ENCODE results near the gene PRSS58.

Gene PRSS58, protein sequence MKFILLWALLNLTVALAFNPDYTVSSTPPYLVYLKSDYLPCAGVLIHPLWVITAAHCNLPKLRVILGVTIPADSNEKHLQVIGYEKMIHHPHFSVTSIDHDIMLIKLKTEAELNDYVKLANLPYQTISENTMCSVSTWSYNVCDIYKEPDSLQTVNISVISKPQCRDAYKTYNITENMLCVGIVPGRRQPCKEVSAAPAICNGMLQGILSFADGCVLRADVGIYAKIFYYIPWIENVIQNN

DNA sequence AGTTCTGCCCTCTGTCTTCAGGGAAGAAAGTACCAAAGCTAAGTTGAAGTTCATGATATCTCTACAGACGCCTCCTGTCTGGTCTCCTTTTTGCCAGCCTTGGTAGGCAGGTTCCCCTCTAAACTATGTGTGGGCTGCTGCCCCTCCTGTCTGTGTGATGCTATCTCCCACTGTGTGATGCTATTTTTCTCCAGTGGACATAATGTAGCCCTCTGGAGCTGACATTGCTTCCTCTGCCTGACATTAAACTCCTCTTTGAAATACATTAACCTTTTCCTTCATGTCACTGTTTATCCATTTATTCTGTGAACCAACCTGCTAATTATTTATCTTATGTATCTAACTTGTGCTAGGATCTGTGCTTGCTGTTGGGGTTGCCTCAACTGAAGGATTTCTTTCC lies at the start of gene PRSS58:
Gene PRSS58 (minus strand): TSS at position 101 of the 400 bp plus-strand sequence. CDS start 351 bp downstream, outside the sequence.
- no peak for DNase-seq (ENCODE audit: low spot score)

DNA sequence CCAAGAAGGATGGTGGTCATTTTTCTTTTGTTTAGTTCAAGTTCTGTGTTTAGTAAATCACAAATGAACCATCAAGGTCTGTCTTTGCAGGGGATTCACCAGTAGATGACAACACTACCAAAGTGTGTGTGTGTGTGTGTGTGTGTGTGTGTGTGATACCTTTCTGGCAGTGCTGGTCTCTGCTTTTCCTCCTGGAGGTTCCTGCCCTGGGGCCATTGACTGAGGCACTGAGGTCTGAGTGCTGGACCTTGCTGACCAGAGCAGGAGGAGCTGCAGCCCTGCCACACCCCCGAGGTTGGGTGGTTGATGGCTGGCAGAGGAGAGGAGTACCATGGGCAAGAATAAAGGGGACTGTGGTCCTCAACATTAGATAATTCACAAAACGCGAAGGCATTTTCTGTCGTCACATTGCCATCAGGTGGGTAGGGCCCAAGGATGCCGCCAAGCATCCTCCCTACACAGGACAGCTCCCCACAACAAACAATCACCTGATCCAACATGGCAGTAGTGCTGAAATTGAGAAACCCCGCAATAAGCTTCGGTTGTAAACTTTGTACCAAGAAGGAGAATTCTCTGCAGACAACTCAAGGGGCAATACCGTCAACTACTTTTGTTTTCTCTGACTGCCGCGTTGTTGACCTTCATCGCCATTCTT lies 49.5 kb upstream of the PRSS58 start:
- DNase-seq (ENCODE audit: low spot score): no peak

DNA sequence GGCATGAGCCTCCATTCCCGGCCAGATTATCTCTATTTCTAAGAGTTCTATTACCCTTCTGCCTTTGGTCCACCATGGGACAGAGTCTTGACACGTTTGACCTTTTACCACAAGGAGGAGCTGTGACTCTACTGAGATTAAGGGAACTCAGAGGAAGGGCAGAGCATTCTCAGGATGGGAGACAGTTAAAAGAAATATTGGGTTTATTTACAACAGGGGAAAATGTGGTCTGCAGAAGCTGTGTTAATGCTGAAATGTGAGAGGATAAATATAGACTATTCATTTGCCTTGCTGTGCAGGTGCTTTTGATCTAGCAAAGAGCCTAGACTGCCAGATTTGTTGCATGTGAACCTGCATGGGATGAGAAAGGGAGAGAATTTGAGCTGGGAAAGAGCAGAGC lies 45.8 kb upstream of the PRSS58 start:
- no peak for DNase-seq (ENCODE audit: low spot score)

DNA sequence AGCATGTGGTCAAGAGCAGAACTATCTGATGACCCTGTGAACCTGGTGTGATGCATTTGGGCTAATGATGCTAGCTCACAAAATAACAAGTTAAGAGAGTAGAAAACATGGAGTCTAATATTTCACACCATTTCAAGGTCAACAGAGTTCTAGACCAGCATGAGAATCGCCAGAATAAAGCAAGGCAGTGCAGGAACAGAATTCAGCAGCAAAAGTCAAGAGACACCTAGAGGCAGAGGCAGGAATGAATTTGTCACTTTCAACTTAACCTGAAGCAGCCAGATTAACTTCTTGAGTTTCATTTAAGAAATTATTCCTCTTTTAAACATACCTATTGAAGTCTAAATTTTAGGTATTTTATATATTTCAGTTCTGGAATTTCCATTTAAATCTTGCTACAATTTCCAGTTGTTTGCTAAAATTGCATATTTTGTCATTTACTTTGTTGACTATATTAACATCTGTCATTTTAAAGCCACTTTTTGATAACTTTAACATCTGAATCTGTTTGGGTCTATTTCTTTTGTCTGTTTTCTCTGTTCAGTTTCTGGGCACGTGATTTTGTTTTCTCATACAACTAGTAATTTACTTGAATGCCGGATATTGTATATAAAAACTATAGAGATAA lies 44.2 kb upstream of the PRSS58 start:
- DNase-seq (ENCODE audit: low spot score): no peak

DNA sequence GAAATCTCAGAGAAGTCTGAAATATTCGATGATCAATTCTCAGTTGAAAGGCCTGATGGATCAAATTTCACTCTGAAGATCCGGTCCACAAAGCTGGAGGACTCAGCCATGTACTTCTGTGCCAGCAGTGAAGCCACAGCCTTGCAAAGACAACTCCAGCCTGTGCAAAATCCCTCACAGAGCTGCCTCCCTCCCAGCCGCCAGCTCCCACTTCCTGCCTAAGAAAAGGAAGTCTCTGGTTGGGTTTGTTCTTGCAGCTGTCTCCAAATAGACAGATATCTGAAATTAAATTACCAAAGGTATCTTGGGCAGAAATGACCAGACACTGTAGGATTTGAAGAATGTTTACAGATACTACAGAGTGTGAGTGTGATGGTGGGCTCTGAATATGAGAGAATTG lies 43.4 kb upstream of the PRSS58 start:
- DNase-seq (ENCODE audit: low spot score): no peak

DNA sequence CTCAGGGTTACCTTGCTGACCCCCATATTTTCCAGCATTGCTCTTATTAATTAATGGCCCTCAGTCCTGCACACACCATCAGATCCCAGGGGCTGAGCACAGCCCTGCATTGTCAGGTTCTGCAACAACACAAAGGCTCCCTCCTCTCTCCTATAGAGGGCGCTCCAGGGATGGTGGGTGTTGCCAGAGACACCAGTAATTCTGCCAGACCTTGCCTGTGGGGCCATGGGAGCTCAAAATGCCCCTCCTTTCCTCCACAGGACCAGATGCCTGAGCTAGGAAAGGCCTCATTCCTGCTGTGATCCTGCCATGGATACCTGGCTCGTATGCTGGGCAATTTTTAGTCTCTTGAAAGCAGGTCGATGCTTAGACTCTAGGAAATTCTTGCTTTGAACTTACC lies 42.8 kb upstream of the PRSS58 start:
- no peak for DNase-seq (ENCODE audit: low spot score)

DNA sequence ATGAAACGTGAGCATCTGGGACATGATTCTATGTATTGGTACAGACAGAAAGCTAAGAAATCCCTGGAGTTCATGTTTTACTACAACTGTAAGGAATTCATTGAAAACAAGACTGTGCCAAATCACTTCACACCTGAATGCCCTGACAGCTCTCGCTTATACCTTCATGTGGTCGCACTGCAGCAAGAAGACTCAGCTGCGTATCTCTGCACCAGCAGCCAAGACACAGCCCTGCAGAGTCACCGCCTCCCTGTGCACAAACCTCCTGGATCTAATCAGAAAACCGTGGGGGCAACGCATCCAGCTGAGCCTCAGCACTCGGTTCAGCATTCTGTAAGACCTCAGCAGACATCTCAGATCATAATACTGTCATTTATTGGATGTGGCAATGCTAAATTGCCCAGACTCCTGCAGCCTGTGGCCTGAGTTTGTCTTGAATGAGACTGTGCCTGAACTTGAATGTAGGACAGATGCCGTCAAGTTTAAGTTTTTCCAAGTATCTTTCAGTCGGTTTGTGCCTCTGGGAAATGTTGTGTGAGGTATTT lies 41.5 kb upstream of the PRSS58 start:
- DNase-seq (ENCODE audit: low spot score): no peak

DNA sequence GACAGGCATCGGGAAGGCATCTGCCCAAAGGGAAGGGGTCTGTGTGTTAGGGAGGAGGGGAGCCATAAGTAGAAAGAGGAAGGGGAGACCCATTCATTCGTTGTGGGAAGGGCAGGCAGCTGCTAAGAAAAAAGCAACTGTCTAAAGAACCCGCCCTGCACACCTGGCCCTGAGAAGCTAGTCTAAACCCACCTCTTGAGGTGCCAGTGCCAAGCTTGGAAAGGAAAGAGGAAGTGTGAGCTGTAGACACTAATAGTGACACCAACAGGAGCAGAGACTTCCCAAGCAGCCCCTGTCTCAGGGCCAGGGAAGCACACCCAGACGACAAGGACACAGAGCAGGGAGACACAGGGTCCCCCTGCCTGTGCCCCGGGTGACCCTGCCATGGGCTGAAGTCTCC lies 40.8 kb upstream of the PRSS58 start:
- no peak for DNase-seq (ENCODE audit: low spot score)

DNA sequence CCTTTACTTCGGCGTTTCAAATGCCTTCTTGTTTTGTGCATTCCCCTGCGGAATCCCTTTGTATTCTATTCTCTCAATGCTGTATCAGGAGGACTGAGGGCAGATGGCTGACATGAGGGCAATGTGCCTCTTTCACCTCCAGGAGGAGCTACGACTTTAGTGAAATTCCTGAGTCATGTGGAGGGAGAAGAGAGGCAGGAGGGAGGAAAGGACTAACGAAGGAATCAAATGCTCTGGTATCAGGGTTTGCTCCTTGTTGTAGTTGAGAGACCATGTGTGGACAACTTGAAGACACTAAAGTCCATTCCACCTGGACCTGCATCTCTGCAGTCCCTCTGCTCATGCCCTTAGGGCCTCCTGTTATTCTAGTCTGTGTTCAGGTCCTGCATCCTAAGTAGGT lies 40.2 kb upstream of the PRSS58 start:
- DNase-seq (ENCODE audit: low spot score): no peak

DNA sequence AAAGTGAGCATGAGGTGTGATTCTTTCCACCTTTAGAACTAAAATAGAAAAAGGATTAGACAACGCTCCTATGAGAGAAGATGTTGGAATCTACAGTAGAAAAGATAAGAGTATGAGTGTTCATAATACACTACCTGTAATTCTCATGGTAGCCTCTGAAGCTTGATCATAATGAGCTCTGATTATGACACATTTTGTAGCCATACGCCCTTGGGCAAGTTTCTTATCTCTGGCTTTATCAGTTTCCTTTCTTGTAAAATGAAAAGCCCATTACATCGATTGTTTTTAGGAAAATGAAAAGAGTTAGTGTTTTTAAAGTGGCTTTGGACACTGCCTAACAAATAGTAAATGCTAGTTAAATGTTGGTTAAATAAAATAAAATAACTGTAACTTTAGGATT lies 22.4 kb upstream of the PRSS58 start:
- no peak for DNase-seq (ENCODE audit: low spot score)

DNA sequence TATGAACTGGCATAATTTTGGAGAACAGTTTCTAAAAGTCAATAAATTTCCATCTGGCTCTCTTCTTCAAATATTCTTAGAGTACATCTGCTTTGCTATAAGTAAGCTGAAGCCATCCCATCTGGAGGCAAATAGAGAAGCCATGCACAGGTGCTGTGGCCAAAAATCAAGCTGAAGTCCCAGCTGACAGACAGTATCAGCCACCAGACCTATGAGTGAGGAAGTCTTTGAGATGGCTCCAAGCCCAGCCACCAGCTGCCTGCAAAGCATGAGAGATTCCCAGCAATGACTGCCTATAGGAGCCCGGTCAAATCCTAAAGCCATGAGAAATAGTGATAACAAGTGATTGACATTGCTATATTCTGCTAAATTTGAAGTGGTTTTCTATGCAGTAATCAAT lies 21.7 kb upstream of the PRSS58 start:
- no peak for DNase-seq (ENCODE audit: low spot score)

DNA sequence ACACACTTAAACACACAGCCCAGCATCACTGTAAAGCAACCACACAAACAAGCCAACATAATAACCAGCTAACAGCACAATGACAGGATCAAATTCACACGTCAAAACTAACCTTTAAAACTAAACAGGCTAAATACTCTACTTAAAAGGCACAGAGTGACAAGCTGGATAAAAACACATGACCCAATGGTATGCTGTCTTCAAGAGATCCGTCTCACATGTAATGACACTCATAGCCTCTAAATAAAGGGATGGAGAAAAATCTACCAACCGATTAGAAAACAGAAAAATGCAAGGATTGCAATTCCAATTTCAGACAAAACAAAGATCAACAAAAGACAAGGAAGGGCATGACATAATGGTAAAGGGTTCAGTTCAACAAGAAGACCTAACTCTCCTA lies 17.2 kb upstream of the PRSS58 start:
- no peak for DNase-seq (ENCODE audit: low spot score)

DNA sequence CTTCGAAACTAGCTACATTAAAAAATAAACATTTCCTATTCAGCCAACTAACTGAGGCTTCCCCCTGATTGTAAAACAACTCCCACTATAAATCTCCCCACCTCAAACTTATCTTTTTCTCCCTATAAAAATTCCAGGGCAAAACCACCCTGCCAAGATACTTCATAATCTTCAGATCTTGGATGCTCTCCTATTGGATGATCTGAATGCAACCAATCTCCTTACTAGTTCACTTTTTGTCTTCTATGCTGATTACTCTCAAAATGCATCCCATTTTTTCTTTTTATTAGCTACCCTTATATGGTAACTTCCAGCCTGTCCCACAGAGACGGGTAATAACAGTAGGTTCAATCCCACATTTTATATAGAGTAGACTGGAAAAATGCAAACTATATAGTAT lies 15.0 kb upstream of the PRSS58 start:
- DNase-seq (ENCODE audit: low spot score): no peak

DNA sequence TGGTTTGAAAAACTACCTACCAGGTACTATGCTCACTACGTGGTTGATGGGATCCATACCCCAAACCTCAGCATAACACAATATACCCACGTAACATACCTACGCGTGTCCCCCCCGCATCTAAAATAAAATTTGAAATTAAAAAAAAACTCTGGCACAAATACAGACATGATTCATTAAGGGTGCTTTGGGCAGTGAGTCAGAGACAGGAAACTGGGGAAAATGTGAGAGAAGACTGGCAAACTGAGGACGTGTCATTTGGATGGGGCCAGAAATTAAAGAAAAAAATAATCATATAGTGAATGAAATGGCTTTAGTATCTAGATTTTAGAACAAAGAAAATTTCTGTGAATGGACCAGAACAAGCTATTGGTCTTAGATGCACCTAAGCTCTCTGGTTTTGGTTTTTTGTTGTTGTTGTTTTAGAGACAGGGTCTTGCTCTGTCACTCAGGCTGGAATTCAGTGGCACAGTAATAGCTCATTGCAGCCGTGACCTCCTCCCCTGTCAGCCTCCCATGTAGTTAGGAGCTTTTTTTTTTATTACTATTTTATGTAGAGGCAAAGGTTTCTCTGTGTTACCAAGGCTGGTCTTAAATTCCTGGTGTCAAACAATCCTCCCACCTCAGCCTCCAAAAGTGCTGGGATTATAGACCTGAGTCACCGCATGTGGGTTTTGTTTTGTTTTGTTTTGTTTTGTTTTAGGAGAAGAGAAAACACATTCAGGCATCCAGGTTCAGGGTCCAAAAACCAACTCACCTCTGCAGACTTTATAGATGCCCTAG lies 5.9 kb upstream of the PRSS58 start:
- DNase-seq (ENCODE audit: low spot score): no peak

DNA sequence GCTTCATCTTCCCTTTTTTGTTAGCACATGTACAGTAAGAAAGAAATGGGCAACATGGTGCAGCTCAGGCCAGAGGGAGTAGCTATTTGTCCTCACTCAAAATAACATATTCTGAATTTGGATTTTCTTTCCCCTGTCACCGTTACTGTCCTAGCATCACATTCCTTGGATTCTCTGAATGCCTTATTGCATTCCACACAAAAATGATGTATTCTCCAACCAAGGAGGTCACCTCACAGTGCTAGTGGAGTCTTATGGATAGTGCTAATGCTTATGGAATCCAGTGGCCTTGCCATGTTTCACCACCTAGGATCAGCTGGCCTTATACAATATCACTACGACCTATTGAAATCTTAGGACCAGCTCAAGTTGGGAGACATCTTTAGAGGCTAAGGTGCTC lies 7.2 kb downstream of the PRSS58 start:
- no peak for DNase-seq (ENCODE audit: low spot score)

DNA sequence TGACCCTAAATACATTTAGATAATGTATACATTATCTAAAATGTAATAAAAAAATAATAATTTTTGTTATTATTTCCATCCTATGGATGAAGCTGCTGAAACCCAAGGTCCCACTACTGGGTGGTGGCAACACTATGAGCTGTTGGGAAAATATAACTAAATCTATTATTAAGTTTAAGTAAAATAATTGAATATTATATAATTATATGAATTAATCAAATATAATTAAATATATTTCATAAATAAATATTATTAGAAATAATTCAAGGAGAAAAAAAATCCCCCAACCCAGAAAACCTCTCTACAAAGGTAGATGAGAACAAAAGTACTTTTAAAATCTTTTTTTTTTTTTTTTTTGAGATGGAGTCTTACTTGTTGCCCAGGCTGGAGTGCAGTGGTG lies 7.9 kb downstream of the PRSS58 start:
- DNase-seq (ENCODE audit: low spot score): no peak

DNA sequence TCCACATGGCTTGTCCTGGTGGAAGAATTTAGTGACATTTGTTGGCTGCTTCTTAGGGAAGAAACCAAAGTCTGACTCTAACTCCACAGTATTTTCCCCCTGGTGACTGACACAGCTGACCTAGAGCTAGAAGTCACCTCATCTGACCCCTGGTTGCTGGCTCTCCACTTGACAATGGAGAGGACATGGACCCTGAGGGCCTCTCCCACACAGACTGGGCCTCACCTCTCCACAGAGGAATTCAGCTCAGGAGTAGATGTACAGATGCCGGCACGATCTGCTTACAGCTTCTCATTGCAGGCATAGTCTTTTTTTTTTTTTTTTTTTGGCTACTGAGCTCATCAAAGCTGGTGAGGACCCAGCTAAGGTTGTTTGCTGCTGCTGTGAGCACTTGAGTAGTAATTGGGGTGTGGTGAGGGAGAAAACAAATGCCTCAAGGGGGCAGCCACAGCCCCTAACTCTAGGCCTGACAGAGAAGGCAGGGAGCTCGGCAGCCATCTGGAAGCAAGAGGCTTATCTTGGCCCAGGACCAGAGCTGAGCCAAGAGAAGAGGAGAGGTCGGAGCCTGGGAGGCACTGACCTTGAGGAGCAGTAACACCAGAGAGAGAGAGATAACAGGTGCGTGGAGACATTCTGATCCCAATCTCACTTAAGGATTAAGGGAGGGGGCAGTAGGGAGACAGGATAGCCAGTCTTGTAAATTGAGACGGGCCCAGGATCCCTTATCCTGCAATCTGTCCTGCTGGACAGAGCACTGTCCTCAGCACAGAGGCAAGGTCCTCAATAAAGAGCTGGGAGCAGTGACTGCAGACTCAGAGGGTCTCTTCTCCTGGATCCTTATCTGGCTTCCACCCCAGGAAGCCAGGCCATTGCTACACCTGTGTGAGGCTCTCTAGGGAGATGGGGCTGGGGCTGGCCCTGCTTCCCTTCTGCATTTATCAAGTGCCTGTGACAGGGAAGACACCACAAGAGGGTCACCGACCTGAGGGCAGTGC lies 9.4 kb downstream of the PRSS58 start:
- DNase-seq (ENCODE audit: low spot score): no peak

DNA sequence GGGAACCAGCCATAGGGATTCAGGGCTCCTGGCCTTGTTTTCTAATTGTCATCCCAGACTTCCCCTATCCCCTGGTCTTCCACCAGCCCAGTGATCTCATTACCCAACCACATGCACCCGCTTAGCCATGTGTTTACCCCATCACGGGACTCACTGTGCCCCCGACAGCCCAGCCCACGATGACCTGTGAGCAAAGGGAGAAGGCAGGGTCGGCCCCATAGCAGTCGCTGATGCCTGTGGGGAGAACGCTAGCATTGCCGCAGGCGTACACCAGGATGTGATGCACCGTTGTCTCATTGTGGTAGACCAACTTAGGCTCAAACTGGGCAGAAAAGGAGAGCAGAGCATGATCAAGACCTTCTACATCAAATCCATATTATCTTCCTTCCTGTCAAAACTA lies 14.0 kb downstream of the PRSS58 start:
- DNase-seq (ENCODE audit: low spot score): no peak

DNA sequence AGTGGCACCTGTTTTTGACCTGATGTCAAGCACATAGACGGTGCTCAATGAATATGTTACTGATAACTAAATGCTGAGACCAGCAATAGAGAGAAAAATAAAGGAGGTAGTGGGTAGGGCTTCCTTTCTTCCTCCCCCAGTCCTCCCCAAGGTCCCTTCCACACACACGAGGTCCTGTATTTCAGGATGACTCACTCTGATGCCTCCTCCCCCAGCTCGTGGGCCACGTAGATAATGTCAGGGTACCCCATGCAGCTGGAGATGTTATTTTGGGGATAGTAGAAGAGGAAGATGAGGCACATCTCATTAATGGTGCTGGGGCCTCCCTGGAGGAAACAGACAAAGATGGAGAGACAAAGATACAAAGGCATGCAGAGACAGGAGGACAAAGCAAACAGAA lies 17.3 kb downstream of the PRSS58 start:
- DNase-seq (ENCODE audit: low spot score): no peak

DNA sequence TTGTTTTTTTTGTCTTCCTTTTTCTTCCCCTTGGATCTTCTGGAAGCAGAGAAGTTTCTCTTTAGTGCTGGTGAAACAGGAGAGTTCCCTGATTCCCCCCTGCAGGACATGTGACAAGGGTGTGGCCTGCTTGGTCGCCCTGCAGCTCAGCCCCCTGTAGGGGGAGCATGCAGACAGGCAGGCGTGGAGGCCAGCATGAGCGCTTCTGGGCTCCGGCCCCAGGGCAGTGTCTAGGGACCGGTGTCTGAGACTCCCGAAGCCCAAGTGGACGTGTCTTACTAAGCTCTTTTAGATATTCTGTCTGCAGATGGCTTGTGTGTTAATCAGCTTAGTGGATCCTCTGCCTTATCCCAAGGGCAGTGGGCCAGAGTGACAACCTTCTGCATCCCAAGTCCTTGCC lies 26.1 kb downstream of the PRSS58 start:
- no peak for DNase-seq (ENCODE audit: low spot score)

DNA sequence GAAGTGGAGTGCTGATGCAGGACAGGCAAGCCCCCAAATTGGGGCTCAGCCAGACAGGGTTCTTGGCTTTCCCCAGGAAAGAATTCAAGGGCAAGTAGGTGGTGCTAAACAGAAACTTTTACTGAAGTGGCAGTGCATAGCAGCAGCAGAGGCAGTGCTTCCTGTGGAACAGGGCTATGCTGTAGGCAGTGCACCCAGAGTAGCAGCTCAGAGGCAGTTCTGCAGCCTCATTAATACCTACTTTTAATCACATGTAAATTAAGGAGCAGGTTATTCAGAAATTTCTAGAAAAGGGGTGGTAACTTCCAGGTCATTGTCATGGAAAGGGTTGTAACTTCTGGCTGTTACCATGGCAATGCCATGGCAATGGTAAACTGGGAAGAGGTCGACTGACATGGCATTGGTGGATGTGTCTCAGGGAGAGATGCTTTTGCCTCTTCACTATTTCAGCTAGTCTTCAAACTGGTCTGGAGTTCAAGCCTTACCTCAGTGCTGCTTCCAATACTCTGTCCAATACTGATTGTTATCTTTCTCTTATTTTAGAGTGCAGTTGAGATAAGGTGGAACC lies 29.2 kb downstream of the PRSS58 start:
- no peak for DNase-seq (ENCODE audit: low spot score)

Measured in hematopoietic multipotent progenitor cell treated with erythropoietin and hydrocortisone succinate and interleukin-3 and kit ligand, for 17 days (in vitro differentiated cells).